HG03139 (cell line): Measurements from ENCODE around the gene TMTC2.
"Not testable (repeated sequence)": the region's sequence is repeated elsewhere in the genome, so short reads cannot be mapped to it uniquely, and the experiment has no call there.

Experiments
- ATAC-seq: cut with Tn5 transposase; IDR thresholded peaks from one replicate; pipeline ENCODE4 v1.9.1; 2021; ENCODE audit not compliant: unreplicated experiment

Gene TMTC2

DNA sequence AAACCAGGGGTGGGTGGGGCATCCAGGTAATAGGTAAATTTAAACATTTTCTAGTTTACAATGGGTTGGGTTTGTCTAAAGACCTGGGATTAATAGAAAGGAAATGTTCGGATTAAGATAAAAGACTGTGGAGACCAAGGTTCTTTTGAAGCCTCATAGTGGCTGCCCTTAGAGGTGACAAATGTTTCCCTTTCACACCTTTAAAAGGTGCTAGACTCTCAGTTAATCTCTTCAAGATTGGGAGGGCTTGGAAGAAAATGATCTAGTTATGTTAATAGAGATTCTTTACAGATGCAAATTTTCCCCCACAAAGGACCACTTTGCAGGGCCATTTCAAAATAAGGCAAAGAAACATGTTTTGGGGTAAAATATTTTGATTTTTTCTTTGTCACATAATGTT lies 39.0 kb downstream of the TMTC2 start:
- no peak for ATAC-seq

DNA sequence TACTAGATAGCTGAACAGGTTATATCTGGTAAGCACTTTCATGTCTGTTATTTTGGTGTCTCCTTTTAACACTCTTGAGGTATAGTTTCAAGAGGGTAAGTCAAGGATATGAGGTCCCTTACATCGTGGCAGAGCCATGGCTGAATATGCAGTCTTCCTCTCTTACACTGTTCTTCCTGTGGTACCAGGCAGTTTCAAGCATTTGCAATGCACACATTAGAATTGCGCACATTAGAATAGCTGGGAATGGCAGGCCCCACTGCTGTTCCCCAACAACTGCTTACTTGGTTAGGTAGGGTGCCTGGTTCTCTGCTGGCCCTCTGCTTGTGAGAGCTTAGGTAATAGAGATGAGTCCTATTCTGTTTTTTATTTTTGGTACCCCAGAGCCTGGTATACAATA lies 41.2 kb downstream of the TMTC2 start:
- ATAC-seq = no peak

DNA sequence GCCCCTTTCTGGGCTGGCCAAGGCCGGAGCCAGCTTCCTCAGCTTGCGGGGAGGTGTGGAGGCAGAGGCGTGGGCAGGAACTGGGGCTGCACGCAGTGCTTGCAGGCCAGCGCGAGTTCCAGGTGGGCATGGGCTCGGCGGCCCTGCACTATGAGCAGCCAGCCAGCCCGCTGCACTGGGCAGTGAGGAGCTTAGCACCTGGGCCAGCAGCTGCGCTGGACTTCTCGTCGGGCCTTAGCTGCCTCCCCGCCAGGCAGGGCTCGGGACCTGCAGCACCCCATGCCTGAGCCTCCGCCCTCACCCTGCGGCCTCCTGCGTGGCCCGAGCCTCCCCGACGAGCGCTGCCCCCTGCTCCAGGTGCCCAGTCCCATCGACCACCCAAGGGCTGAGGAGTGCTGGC lies 42.0 kb downstream of the TMTC2 start:
- ATAC-seq = no peak

DNA sequence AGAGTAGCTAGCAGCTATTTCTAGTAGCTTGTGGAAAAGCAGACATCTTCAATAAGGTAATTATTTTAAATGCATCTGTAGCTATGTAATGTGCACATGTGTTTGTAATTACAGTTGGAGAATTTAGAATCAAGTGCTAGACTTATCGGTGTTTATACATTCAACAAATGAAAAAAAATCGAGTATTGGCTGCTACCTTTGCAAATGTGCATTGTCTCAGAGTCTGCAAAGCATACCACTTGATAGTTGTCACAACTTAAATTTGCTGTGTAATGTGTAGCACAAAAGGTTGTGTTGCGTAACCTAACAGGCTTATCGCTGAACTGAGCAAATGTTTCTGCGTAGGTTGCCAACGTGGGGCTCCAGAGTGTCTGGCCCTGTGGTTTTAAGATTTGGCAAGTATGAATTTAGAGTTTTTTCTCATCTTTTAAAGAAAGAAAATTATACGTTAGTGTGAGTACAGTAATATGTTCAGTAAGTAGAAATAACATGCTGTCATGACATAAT lies 44.3 kb downstream of the TMTC2 start:
- no peak for ATAC-seq

DNA sequence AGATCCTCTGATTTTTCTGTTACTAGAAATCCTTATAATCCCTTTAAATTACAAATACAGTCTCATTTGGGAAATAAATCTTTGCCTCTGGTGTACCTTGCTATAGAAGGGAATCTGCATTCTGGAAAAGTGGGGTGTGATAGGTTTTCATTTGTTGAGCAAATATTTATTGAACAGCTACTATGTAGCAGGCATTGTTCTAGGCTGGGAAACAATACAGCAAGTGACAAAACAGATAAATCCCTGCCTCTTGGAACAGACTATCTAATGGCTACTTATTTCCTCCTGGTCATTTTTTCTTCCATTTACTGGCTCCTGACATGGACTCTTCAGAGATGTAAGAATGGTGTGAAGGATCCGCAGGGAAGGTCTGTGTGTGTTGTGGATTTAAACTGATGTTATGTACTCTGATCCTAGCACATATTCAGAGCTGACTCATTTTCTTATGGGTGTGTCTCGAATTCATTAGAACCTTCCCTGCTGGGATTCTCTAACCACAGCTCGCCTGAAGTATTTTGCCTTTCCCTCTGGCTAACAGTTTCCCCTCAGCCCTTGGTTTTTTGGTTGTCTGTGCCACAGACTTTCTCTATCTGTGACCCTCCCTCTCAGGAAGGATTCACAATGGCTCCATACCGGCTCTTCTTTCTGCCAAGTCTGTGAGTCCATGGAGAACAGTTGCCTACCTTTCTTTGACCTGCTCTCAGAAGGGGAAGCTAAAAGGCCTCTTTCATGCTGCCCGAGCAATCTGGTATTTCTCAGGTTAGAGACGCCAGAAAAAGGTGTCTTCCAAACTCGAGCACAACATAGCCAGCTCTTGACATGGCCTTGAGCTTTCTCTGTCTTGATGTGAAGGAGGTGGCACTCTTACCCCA lies 53.7 kb downstream of the TMTC2 start:
- no peak for ATAC-seq

DNA sequence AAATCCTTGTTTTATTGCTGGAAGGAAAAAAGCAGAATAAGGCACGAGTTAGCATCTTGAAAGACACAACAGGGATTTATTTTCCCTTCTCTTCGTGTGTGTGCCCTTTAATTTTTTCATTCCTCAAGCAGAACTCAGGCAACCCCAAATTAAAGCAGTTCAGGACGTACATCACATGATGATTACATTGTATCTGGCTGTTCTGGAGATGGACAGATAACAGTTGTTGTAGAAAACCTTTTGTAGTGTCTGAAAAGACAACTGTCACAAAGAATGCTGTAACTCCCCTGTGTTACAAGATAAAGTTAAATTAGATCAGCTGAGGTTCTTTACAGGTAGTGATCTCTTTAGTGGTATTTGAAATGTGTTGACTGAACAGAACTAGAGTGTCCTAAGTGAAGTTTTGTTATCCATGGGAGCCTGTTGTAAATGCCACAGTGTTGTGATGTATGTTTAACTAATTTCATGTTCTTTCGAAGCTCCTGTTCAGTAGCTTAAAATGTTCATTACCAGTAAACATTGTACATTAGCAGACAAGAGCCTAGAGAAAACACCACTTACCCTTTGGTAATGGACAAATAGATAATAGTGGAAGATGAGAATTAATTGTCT lies 58.5 kb downstream of the TMTC2 start:
- no peak for ATAC-seq

DNA sequence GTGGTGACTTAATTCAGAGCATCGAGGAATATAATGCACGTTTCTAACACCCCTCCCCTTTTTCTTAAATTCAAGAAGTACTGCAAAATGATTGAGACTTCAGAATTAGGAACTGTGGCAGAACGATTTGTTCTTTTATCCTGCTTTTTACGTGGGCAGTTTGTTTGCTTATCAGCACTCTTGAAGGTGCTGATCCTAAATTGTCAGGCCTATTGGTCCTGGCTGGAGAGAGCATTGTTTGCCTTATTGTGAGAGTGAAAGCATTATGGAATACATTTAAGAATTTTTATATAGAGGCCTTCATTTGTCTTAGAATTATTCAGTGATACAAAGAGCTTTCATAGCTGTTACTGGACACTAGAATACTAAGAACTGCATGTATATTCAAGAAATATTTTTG lies 59.1 kb downstream of the TMTC2 start:
- no peak for ATAC-seq

DNA sequence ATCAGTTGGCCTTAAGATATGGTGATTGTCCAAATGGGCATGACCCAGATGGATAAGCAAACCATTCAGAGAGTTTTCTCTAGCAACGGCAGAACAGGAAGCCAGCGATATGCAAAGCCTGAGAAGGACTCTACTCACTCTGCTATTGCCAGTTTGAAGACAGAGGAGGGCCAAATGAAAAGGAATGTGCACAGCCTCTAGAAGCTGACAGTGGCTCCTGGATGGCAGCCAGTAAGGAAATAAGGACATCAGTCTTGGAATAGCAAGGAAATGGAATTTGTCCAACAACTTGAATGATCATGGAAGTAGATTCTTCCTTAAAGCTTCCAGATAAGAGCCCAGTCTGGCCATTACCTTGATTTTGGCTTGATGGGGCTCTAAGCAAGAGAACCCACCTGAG lies 60.0 kb downstream of the TMTC2 start:
- ATAC-seq = no peak

DNA sequence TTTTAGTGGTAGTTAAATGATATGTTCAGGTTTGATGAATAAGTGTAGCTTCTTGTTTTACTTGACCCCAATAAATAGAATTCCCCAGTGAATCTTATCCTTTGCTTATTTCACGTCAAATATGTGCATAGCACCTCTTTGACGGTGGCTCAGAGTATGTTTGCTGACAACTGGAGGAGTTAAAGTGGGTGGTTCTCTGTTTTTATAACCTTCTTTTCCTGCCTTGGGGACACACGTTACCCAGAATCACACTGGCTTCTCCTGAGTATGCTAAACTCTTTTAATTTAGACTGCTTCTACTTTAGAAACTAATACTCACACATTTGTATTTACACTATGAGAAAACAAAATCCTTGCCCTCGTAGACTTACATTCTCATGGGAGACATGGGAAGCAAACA lies 62.3 kb downstream of the TMTC2 start:
- ATAC-seq = no peak

DNA sequence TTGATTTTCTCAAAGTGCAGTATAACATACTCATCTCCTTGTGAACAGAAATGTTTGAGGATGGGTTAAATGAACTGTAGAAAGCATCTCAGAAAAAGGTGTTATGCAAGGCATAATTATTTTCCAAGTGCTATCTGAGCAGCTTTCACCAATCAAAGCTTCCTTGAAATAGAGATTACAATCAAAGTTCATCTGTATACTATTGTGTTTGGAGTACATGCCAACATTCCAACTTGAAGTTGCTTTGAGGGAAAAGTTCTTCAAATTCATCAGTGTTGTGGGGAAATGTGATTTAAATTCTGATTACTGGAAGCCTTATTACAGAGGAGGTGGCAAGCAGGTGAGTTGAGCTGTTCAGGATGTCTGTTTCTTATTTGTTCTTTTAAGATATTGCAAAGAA lies 68.2 kb downstream of the TMTC2 start:
- no peak for ATAC-seq

DNA sequence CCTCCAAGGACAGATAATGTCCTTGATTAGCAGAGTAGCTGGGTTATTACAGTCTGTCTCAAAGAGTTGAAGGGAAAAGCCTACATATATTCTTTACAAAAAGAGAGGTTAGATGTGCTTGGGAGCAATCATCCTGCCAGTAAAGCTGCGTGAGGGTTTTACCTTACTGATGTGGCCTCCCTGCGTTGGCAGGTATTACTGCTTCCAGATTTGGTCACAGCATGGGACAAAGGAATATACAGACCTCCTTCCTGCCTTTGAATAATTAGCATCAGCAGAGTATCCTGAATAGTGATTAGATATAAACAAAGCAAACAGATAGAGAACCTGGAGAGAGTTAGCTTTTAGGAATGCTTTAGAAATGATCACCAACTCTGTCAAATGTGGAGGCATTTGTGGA lies 69.6 kb downstream of the TMTC2 start:
- no peak for ATAC-seq

DNA sequence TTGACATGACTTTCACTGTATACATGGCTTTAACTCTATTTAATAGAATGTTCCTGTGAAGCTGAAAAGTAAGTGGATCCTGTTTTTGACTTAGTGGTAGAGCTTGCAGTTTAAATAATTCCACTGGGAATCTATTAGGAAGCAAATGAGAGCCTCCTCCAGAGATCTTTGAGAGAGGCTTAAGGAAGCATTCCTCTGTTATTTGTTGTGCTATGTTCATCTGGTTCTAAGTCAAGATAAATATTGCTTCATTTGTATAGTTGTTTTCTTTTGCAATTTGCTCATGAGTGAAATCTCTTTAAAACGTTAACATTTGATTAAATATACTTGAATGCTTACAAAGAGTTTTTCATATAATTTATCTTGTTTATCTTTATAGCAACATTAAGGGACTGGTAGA lies 70.4 kb downstream of the TMTC2 start:
- ATAC-seq = no peak

DNA sequence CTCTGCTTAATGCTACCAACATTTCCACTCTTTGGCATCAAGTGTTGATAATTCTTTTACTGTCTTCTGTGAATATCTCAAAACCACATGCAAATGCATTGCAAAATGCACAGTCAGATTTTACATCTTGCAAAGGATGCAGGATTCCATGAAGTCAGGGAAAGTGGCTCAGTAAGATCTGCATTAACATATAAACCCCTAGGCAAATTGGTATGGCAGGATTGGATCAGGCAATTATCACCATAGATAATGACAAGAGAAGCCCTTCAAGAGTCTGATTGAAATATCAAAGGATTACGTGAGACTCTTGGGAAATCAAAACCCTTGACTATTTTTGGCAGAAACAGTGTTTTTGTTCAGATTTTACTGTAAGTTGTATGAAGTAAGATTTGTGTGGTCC lies 71.0 kb downstream of the TMTC2 start:
- ATAC-seq = no peak

DNA sequence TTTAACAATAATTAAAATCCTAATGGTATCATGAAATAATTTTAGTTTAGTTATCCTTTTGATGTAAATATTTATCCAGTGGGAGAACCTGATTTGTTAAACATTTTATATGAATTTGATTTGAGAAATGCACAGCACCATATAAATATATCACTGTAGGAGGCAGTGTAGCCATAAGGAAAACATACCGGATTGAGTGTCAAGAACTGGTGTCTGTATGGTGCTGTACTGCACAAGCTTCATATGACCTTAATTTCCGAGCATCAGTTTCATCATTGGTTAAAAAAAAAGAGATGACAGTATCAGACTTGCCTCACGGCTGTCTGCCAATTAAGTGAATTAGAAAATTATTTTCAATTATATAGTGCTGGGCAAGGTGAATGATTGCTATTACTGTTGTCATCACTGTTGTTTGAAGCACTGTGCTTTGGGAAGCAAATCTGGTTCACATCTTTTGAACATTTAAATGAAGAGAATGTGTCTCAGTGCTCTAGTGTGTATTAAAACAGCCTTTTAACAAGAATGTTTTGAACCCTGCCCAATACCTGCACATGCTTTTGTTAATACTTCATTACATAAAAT lies 72.1 kb downstream of the TMTC2 start:
- ATAC-seq = no peak

DNA sequence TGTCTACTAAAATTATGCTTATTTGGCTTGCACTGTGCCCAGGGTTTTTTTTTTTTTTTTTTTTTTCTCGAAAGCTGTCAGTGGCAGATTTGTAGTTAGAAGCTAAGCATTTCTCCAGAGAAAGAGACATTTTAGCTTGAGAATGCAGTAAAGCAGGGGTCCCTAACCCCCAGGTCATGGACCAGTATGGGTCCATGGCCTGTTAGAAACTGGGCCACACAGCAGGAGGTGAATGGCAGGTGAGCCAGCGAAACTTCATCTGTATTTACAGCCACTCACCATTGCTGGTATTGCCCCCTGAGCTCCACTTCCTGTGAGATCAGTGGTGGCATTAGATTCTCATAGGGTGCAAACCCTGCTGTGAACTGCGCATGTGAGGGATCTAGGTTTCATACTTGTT lies 73.7 kb downstream of the TMTC2 start:
- ATAC-seq = no peak

DNA sequence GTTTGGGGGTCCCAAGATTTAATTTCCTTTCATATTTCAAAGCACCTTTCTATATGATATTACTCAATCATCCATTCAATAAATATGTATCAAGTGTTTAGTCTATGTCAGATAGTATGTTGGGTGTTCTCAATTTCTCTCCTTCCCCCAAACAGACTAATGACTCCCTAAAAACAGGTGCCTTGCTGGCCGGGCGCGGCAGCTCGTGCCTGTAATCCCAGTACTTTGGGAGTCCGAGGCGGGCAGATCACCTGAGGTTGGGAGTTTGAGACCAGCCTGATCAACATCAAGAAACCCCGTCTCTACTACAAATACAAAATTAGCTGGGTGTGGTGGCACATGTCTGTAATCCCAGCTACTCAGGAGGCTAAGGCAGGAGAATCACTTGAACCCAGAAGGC lies 78.5 kb downstream of the TMTC2 start:
- not testable (repeated sequence) for ATAC-seq

DNA sequence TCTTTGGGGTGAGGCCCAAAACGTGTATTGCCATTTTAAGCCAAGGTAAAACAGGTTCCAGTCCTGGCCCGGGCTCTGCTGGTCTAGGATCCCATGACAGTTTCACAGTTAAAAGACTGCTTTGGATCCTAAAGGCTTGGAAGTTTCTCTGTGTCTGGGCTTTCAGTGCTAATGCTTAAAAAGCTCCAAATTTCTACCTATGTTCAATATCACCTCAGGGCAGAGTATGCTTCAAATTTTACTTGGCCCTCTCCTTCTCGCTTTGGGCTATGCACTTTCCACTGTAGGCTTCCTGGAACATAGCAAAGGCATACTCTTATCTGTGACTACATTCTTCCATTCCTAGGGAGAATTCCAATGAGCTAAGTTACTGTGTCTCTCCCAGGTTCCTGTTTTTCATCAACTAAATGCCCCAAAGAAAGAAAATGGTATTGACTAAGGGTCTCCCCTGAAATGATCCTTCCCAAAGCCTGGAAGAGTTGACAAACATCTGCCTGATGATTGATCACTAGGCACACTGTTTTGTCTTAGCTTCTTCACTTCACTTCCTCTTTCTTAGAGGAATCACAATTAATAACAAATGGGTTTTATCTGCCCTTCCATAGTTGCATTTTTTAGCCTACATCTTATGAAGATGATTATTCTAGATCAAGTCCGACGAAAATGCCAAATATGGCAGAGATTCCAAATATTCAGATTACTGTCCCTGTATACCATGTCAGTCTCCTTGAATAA lies 79.4 kb downstream of the TMTC2 start:
- ATAC-seq = no peak

DNA sequence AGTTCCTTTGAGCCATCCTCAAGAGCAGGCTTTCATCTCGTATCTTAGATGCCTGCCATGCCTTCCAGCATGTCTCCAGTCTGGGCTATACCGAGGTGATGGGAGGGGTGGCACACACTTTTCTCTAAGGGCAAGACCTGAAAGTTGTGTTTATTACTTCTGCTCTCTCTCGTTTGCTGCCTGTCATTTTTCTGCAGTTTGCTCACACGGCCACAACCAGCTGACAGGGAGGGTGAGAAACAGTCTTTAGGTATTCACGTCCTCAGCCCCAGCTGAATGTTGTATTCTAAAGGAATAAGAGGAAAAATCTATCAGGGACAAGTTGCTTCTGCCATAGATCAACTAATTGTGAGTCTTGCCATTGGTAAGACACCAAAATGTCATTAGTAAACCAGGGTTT lies 88.0 kb downstream of the TMTC2 start:
- no peak for ATAC-seq

DNA sequence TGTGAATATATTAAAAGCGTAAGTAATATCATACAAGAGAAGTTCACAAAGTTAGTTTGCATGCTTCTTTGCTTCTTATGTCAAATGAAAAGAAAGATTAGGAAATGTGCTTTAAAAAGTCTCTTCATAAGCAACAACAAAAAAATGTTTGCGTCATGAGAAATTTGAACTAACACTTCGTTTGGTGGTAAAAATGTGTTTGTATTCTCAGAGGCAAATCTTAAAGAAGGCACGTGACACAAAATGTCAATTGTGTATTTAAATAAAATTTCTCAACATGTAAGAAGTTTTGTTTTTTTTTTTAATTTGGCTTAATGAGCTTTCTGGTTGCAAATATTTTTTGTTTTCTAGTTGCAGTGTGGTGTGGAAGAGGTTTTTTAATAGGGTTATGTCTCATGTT lies 93.8 kb downstream of the TMTC2 start:
- no peak for ATAC-seq

DNA sequence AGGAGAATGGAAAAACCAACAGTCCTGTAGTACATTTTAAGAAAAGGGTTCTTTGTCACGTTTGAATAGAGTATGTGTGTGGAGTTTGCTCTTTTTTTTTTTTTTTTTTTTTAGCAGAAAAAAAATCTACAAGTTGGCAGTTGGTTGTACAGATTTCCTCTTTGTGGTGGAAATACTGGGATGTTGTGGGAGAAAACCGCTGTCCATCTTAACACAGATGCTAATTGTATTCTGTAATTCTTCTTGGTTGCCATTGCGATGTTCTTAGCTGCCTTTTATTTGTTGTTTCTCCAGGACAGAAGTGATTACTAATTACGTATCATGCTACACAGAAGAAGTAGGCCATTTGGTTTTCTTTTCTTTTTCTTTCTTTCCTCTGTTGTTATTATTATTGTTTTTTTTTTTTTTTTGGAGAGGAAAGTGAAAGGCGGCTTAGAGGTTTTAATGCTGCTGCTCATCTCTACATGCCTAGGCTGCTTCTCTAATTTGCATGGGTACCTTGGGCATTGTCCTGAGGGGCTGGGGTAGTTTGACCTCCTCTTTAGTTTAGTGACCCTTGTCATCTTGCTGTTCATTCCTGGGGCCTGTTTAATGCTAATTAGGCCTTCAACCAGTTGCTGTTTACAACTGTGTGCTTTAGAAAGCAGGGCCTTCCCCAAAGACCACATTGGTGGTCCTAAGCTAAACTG lies 94.7 kb downstream of the TMTC2 start:
- no peak for ATAC-seq

DNA sequence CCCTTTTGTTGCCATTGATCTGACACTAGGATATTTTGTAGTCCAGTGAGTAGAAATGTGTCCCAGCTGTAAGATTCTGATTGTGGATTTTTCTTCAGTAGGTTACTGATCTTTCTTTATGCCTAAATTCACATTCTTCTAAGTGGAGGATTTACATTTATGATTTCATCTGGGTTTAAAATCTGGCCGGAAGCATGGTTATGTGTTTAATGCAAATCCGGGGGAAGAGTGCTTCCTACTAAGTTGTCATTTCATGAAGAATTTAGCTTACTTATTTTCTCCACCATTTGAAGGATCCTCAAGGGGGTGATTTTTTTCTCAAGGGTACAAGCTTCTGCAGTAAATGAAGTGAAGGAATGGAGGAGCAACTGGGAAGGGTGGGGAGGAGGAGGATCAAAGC lies 96.7 kb downstream of the TMTC2 start:
- no peak for ATAC-seq
